ENCODE results near the gene ZNF786. TPM values are rescaled to one million over a fixed set of nuclear protein-coding genes. Genes with fewer than 3 reads are reported as not detected.
A peak's percentile ranks its signal among the peaks of the same experiment; 100 is the strongest.

The ZNF786 gene, protein sequence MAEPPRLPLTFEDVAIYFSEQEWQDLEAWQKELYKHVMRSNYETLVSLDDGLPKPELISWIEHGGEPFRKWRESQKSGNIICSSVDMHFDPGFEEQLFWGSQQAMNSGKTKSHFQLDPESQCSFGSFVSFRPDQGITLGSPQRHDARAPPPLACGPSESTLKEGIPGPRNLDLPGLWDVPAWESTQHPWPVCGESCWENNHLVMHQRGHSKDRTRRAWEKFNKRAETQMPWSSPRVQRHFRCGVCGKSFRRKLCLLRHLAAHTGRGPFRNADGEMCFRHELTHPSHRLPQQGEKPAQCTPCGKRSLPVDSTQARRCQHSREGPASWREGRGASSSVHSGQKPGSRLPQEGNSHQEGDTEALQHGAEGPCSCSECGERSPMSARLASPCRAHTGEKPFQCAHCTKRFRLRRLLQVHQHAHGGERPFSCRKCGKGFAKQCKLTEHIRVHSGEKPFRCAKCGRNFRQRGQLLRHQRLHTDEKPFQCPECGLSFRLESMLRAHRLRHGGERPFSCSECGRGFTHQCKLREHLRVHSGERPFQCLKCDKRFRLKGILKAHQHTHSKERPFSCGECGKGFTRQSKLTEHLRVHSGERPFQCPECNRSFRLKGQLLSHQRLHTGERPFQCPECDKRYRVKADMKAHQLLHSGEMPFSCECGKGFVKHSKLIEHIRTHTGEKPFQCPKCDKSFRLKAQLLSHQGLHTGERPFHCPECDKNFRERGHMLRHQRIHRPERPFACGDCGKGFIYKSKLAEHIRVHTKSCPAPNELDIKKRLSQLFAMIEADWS
- polyA plus RNA-seq, result 1 to 10 TPM; 3.6 to 3.9 TPM

DNA sequence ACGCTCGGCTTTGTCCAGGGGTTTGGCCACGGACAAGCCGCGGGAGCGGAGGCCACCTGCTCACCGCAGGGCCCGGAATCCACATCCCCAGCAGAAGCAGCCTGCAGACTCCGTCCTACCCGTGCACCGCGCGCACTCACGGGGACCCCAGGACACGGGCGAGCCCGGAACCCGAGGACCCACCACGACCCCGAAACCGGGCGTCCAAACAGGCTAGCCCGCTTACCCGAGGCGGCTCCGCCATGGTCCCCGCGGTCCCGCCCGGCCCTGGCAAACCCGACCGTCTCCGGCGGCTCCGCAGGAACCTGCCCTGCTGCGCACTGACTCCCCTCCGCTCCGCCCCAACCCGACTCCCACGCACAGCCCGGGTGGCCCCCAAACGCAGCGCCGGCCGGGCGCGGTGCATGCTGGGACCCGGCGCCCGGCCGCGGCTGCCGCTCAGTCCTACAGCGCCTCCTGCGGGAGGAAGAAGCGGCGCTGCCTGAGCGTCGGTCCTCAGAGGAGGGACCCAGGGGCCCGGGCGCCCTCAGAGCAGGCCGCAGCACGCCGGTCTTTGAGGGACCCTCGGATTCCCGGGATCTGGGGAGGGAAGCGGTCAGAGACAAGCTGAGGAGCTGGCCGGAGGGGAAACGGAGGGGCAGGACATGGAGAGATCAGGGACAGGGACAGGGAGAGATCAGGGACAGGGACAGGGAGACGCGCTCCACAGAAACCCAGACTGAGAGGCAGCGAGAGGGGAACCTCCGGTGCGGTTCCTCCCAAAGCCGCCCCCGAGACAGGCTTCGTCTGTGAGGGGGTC is at the start of gene ZNF786:
Gene ZNF786 (minus strand): TSS at position 322 of the 799 bp plus-strand sequence. CDS start 78 bp downstream, at position 244.
- peak within 1 kb of the TSS; percentile 98 to 99 for H3K27ac ChIP-seq (ENCODE audit: low read depth in 2 of 2, low read length in 1 of 2)
- WGBS, 2 donors, result 0 to 1% methylated on average over 73 to 77 of the region's 77 CpGs
- H3K36me3 ChIP-seq (ENCODE audit: control insufficient read depth in 2 of 2, insufficient read depth in 2 of 2, low read length in 1 of 2), result no peaks in the 10 kb centered on the region
- H3K4me3 ChIP-seq (ENCODE audit: low read depth in 1 of 2, low read length in 2 of 2), result peak within 1 kb of the TSS; percentile 69 to 95
- H3K27me3 ChIP-seq (ENCODE audit: control insufficient read depth in 1 of 2, insufficient read depth in 2 of 2, low read length in 2 of 2), result no peaks in the 10 kb centered on the region
- no peaks in the 10 kb centered on the region for H3K9me3 ChIP-seq (ENCODE audit: control insufficient read depth in 2 of 2, insufficient read depth in 1 of 2, low read depth in 1 of 2, low read length in 1 of 2)
- H3K4me1 ChIP-seq (ENCODE audit: control insufficient read depth in 2 of 2, insufficient read depth in 2 of 2, low read length in 1 of 2), result no peaks in the 10 kb centered on the region

- no peak overlapping the region for H3K4me3 ChIP-seq (ENCODE audit: low read depth in 1 of 2, low read length in 2 of 2)
- no peaks in the 10 kb centered on the region for H3K9me3 ChIP-seq (ENCODE audit: control insufficient read depth in 2 of 2, insufficient read depth in 1 of 2, low read depth in 1 of 2, low read length in 1 of 2)
- 96 to 99% methylated on average over 9 of the region's 9 CpGs for WGBS, 2 donors
- no peaks in the 10 kb centered on the region for H3K27me3 ChIP-seq (ENCODE audit: control insufficient read depth in 1 of 2, insufficient read depth in 2 of 2, low read length in 2 of 2)
- no peak overlapping the region for H3K27ac ChIP-seq (ENCODE audit: low read depth in 2 of 2, low read length in 1 of 2)
- H3K4me1 ChIP-seq (ENCODE audit: control insufficient read depth in 2 of 2, insufficient read depth in 2 of 2, low read length in 1 of 2), result no peaks in the 10 kb centered on the region
- H3K36me3 ChIP-seq (ENCODE audit: control insufficient read depth in 2 of 2, insufficient read depth in 2 of 2, low read length in 1 of 2), result no peaks in the 10 kb centered on the region
Observed at GRCh38 chr7:149136118-149136517, 45.6 kb upstream of the ZNF786 start.

DNA sequence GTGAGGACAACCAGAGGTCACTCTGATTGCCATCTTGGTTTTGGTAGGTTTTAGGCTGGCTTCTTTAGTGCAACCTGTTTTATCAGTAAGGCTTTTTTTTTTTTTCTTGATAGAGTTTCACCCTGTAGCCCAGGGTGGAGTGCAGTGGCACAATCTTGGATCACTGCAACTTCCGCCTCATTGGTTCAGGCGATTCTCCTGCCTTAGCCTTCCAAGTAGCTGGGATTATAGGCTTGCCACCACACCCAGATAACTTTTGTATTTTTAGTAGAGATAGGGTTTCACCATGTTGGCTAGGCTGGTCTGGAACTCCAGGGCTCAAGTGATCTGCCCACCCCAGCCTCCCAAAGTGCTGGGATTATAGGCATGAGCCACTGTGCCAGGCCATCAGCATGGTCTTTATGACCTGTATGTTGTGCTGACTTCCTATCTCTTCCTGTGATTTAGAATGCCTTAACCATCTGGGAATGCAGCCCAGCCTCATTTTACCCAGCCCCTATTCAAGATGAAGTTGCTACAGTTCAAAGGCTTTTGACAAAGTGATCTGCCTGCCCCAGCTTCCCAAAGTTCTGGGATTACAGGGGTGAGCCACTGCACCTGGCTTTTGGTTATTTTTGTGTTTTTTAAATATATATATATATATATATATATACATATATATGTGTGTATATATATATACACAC is 42.7 kb upstream of the ZNF786 start:
- Histone ChIP-seq H3K27me3 (ENCODE audit: control insufficient read depth in 1 of 2, insufficient read depth in 2 of 2, low read length in 2 of 2) (no peaks in the 10 kb centered on the region), H3K4me1 (ENCODE audit: control insufficient read depth in 2 of 2, insufficient read depth in 2 of 2, low read length in 1 of 2) (no peaks in the 10 kb centered on the region), H3K27ac (ENCODE audit: low read depth in 2 of 2, low read length in 1 of 2) (peak overlapping the region in 1 of 2 donors; percentile 41), H3K36me3 (ENCODE audit: control insufficient read depth in 2 of 2, insufficient read depth in 2 of 2, low read length in 1 of 2) (peaks cover 0 to 4% of the 10 kb centered on the region in 2 donors), H3K9me3 (ENCODE audit: control insufficient read depth in 2 of 2, insufficient read depth in 1 of 2, low read depth in 1 of 2, low read length in 1 of 2) (no peaks in the 10 kb centered on the region), H3K4me3 (ENCODE audit: low read depth in 1 of 2, low read length in 2 of 2) (no peak overlapping the region)
- 86 to 87% methylated on average over 2 of the region's 2 CpGs for WGBS, 2 donors

DNA sequence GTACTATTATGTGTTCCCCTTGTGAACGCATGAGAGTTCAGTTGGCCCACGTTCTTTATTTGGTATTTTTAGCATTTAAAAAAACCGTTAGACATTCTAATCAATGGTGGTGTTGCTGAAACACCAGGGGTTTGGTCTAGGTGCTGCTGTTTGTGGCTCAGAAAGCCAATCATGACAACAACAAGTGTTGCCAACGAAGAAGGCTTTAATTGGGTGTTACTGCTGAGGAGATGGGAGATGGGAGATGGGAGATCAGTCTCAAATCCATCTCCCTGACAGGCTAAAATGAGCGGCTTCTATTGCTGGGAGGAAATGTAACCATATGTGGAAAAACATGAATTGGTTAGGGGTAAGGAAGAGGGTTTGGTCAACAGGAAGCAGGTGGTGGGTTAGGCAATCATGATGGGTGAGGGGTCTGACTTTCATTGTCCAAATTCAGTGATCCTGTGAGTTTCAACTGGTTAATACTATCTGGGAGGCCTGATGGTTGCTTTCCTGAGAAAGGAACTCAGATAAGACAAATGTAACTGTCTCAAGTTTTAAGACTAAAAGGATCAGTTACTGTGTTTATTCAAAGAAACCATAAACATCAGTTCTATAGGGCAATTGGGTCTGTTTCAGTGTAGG is 40.2 kb upstream of the ZNF786 start:
- H3K27me3 ChIP-seq (ENCODE audit: control insufficient read depth in 1 of 2, insufficient read depth in 2 of 2, low read length in 2 of 2), result no peaks in the 10 kb centered on the region
- no peak overlapping the region for H3K4me3 ChIP-seq (ENCODE audit: low read depth in 1 of 2, low read length in 2 of 2)
- no peaks in the 10 kb centered on the region for H3K4me1 ChIP-seq (ENCODE audit: control insufficient read depth in 2 of 2, insufficient read depth in 2 of 2, low read length in 1 of 2)
- H3K36me3 ChIP-seq (ENCODE audit: control insufficient read depth in 2 of 2, insufficient read depth in 2 of 2, low read length in 1 of 2), result peaks cover 0 to 4% of the 10 kb centered on the region in 2 donors
- 95% methylated on average over 5 of the region's 5 CpGs for WGBS, 2 donors
- H3K9me3 ChIP-seq (ENCODE audit: control insufficient read depth in 2 of 2, insufficient read depth in 1 of 2, low read depth in 1 of 2, low read length in 1 of 2), result no peaks in the 10 kb centered on the region
- no peak overlapping the region for H3K27ac ChIP-seq (ENCODE audit: low read depth in 2 of 2, low read length in 1 of 2)

DNA sequence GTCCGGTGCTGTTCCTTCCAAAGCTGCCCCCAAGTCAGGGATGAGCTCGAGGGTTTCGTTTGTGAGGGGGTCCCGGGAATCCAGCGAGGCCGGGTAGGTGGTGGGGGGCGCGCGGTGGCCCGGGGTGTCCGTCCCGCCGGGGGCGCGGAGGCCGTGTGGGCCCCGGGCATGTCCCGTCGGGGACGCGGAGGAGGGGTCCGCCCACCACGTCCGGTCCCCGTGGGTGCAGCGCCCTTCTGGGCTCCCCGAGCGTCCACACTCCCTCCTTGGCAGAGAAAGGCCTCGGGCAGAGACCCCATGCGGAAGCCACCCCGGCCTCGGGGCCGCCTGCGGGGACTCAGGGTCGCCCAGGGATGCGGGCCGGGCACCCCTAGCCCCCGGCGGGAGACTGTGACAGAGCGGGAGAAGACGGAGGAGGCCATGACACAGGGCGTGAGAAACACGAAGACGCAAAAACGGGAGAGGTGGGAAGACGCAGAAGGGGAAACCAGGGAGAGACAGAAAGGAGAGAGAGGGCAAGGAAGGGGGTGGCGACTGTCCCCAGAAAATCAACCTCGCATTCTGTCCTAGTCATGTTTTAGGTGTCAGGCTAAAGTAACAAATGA is 36.2 kb upstream of the ZNF786 start:
- H3K27ac ChIP-seq (ENCODE audit: low read depth in 2 of 2, low read length in 1 of 2), result peak overlapping the region; percentile 96 to 100
- WGBS, 2 donors, result 0% methylated on average over 36 to 48 of the region's 48 CpGs
- H3K9me3 ChIP-seq (ENCODE audit: control insufficient read depth in 2 of 2, insufficient read depth in 1 of 2, low read depth in 1 of 2, low read length in 1 of 2), result no peaks in the 10 kb centered on the region
- no peaks in the 10 kb centered on the region for H3K27me3 ChIP-seq (ENCODE audit: control insufficient read depth in 1 of 2, insufficient read depth in 2 of 2, low read length in 2 of 2)
- peak overlapping the region; percentile 87 to 93 for H3K4me3 ChIP-seq (ENCODE audit: low read depth in 1 of 2, low read length in 2 of 2)
- no peaks in the 10 kb centered on the region for H3K4me1 ChIP-seq (ENCODE audit: control insufficient read depth in 2 of 2, insufficient read depth in 2 of 2, low read length in 1 of 2)
- peaks cover 0 to 4% of the 10 kb centered on the region in 2 donors for H3K36me3 ChIP-seq (ENCODE audit: control insufficient read depth in 2 of 2, insufficient read depth in 2 of 2, low read length in 1 of 2)

GRCh38 chr7:149125863-149126661 is 35.5 kb upstream of the ZNF786 start, which contains the start of gene ZNF425:
TSS of gene ZNF425 (minus strand) at chr7:149126324. CDS start at chr7:149126213, 111 bp downstream.
- H3K4me3 ChIP-seq (ENCODE audit: low read depth in 1 of 2, low read length in 2 of 2), result peak within 1 kb of the TSS; percentile 87 to 93
- no peaks in the 10 kb centered on the region for H3K9me3 ChIP-seq (ENCODE audit: control insufficient read depth in 2 of 2, insufficient read depth in 1 of 2, low read depth in 1 of 2, low read length in 1 of 2)
- no peaks in the 10 kb centered on the region for H3K4me1 ChIP-seq (ENCODE audit: control insufficient read depth in 2 of 2, insufficient read depth in 2 of 2, low read length in 1 of 2)
- H3K27me3 ChIP-seq (ENCODE audit: control insufficient read depth in 1 of 2, insufficient read depth in 2 of 2, low read length in 2 of 2), result no peaks in the 10 kb centered on the region
- H3K27ac ChIP-seq (ENCODE audit: low read depth in 2 of 2, low read length in 1 of 2), result peak within 1 kb of the TSS; percentile 96 to 100
- H3K36me3 ChIP-seq (ENCODE audit: control insufficient read depth in 2 of 2, insufficient read depth in 2 of 2, low read length in 1 of 2), result peaks cover 0 to 4% of the 10 kb centered on the region in 2 donors
- WGBS, 2 donors, result 0% methylated on average over 72 of the region's 72 CpGs

GRCh38 chr7:149125189-149125862 is 34.8 kb upstream of the ZNF786 start:
- 5% methylated on average over 21 of the region's 21 CpGs for WGBS, 2 donors
- Histone ChIP-seq H3K27ac (ENCODE audit: low read depth in 2 of 2, low read length in 1 of 2) (peak overlapping the region; percentile 96 to 100), H3K36me3 (ENCODE audit: control insufficient read depth in 2 of 2, insufficient read depth in 2 of 2, low read length in 1 of 2) (no peaks in the 10 kb centered on the region), H3K4me3 (ENCODE audit: low read depth in 1 of 2, low read length in 2 of 2) (peak overlapping the region; percentile 87 to 93), H3K9me3 (ENCODE audit: control insufficient read depth in 2 of 2, insufficient read depth in 1 of 2, low read depth in 1 of 2, low read length in 1 of 2) (no peaks in the 10 kb centered on the region), H3K27me3 (ENCODE audit: control insufficient read depth in 1 of 2, insufficient read depth in 2 of 2, low read length in 2 of 2) (no peaks in the 10 kb centered on the region), H3K4me1 (ENCODE audit: control insufficient read depth in 2 of 2, insufficient read depth in 2 of 2, low read length in 1 of 2) (no peaks in the 10 kb centered on the region)
